ENCODE results near the gene C2CD2L. TPM values are rescaled to one million over a fixed set of nuclear protein-coding genes. Genes with fewer than 3 reads are reported as not detected.
"Not testable (repeated sequence)": the region's sequence is repeated elsewhere in the genome, so short reads cannot be mapped to it uniquely, and the experiment has no call there.

C2CD2L gene
- total RNA-seq, 1 donor from 2014 or later: 9.6 TPM

DNA sequence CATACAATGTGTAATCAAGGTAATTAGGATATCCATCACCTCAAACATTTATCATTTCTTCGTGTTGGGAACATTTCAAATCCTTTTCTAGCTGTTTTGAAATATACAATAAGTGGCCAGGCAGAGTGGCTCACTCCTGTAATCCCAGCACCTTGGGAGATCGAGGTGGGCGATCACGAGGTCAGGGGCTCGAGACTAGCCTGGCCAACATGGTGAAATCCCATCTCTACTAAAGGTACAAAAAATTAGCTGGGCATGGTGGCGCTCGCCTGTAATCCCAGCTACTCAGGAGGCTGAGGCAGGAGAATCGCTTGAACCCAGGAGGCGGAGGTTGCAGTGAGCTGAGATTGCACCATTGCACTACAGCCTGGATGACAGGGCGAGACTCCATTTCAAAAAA, 32.1 kb downstream of the C2CD2L start:
- DNase-seq; intact Hi-C loops (cut with DNase I); ATAC-seq (ENCODE audit: poor library complexity): not testable (repeated sequence)

DNA sequence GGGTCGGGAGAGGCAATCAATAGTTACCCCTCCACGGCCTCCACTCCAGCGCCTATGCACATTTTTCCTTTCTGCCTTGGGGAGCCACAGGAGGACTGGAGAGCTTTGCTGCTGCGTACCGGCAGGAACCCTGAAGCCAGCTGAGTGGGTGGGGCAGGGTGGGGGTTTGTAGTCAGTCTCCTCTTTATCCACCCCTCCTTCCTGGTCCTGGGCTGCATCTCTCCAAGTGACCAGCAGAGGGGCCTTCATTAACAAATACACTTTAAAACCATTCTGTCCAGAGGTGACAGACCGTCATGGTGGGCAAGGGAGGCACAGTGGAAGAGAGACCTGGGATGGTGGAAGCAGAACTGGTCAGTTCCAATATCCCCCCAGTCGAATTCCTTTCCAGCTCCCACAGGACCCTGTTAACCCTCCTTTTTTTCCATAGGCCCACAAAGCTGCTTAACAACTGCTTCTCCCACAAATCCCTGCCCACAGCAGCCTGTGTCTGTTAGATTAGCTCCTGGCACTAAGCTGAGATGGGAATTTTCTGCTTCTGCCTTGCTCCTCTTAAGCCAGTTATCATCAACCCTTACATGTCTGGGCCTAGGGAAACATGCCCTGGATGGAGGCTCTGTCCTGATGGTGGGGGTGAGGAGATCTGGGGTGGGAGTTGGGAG, 37.8 kb downstream of the C2CD2L start:
- DNase-seq (peak; percentile 66), ATAC-seq (ENCODE audit: poor library complexity) (peak; percentile 87)
- intact Hi-C loops (cut with DNase I): loop anchor here (5.0 to 10.0 kb wide), 2 partner anchors 52 to 180 kb away; no protein-coding TSS in a partner anchor

DNA sequence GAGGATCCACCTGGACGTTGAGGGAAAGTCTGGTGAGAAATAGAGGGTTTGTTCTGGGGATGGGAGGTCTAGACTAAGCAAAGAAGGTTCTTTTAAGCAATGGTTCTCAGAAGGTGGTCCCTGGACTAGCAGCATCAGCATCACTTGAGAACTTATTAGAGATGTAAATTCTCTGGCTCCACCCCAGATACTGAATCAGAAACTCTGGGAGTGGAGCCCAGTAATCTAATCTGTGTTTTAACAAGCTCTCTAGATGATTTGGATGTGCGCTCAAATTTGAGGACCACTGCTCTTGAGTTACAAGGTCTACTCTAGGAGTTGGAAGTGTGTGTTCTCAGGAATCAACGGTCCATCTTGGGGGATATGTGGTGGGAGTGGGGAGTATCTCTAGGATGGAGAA, 38.4 kb downstream of the C2CD2L start:
- ATAC-seq (ENCODE audit: poor library complexity) (no peak), DNase-seq (no peak)
- intact Hi-C loops (cut with DNase I): loop anchor here (5.0 to 10.0 kb wide), 2 partner anchors 52 to 179 kb away; no protein-coding TSS in a partner anchor

DNA sequence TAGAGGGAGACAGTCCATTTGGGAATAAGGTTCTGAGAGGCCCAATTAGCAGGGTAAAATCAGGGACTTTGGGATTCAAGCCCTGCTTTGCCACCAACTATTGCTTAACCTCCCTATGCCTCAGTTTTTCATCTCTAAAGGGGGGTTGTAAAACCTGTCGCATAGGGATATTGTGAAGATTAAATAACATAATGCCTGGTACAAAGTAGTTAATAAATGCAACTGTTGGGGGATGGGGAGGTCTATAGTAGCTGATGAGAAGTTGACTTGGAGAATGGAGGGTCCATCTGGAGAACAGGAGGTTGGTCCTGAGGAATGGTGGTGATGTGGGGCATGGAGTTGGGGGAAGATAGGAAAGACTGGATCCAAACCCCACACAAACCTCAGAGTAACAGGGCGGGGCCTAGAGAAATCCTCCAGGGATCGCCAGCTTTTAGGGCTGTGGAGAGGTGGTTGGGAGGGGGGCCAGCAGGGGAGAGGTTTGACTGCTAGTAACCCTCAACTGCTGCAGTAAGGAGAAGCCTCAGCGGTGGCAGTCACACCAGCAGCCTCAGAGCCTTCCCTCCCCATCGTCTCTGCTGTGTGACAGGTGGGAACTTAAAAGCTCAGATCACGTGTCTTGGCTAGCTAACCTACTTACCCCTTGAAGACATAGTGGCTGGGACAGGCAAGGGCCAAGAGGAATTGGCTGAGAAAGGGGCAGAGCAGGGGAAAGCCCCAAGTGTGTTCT, 40.6 kb downstream of the C2CD2L start:
- ATAC-seq (ENCODE audit: poor library complexity): no peak
- no peak for DNase-seq
- intact Hi-C loops (cut with DNase I): loop anchor here (5.0 to 10.0 kb wide), 2 partner anchors 50 to 177 kb away; no protein-coding TSS in a partner anchor

DNA sequence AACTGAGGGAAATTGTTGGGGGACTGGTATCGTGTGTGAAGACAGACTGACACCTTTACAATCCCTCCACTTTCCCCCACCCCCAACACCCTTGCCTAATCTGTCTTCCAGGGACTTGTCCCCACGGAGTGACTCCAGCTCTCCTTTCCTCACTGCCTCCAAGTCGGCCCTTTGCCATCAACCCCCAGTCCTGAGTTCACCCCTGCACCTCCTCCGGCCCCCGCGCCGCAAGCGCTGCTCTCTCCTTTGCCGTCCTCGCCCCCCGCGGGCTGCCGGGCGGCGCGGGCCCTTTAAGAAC, 41.5 kb downstream of the C2CD2L start:
- no peak for DNase-seq
- ATAC-seq (ENCODE audit: poor library complexity): no peak
- intact Hi-C loops (cut with DNase I): loop anchor here (5.0 to 10.0 kb wide), 2 partner anchors 49 to 176 kb away; no protein-coding TSS in a partner anchor

DNA sequence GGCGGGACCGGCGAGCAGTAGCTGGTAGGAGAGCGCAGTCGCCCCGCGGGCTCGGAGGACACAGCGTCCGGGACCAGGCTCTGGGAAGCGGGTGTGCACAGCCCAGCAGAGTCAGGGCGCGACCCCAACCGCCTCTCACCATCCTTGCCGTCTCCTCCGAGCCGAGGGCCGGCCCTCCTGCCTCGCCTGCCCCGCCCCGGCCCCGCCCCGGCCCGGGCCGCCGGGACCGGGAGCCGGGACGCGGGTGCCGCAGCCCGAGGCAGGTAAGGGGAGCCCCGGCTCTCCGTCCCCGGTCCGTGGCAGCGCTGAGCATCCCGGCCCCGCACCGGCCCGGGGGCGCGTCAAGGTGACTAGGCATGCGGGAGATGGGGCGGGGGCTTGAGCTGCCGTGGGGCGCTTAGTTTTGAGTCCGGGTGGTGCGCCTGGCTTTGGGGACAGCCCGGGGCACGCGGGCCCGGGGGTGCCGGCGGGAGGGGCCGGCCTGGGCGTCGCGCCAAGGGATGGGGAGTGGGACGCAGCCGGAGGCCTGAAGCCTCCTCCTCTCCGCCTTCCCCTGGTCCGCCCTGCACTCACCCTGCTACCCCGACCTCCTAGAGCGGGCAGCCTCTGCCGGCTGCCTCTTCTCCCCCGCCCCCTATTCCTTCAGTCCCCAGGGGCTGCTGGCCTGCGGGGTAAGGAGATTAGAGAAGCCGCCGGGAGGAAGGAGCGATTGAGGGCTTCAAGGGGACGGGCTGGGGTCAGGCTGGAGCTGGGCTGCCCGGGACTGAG, 42.1 kb downstream of the C2CD2L start, which contains the start of gene ABCG4:
Gene ABCG4, plus strand, starts transcription at position 35 of the 768 bp plus-strand sequence. CDS start 914 bp downstream, outside the sequence.
- ATAC-seq (ENCODE audit: poor library complexity) (peak; percentile 76), DNase-seq (peak; percentile 53)
- intact Hi-C loops (cut with DNase I): loop anchor here (5.0 to 10.0 kb wide), 2 partner anchors 48 to 176 kb away; no protein-coding TSS in a partner anchor

DNA sequence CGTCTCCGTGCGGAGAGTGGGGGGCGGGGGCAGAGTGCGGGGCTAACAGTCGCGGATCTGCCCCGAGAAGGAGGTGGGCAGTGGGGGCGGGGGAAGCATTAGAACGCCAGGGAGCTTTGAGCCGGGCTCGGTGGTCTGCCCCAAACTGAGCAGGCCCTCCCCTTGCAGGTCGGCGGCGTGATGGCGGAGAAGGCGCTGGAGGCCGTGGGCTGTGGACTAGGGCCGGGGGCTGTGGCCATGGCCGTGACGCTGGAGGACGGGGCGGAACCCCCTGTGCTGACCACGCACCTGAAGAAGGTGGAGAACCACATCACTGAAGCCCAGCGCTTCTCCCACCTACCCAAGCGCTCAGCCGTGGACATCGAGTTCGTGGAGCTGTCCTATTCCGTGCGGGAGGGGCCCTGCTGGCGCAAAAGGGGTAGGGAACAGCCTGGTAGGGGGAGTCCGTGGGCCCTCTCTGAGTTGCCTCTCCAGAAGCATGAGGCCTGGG, 42.7 kb downstream of the C2CD2L start:
- DNase-seq (no peak), ATAC-seq (ENCODE audit: poor library complexity) (no peak)
- intact Hi-C loops (cut with DNase I): loop anchor here (5.0 to 10.0 kb wide), 2 partner anchors 47 to 175 kb away; no protein-coding TSS in a partner anchor

DNA sequence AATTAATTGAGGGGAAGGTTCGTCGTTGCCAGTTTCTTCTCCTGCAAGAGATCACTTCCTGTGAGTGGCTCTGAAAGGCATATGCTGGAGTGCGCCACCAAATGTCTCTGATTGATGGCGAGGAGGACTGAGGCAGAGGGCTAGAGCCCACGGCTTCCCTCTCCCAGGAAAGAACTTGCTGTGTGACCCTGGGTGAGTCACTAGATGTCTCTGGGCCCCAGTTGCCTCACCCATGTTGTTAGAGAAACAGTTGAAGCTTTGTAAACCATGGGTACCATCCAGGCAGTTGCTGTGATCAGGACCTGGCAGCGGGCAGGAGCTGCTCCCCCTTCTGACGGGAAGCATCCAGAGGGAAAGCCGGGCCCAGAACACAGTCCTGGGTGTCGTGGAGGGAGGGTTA, 44.9 kb downstream of the C2CD2L start:
- ATAC-seq (ENCODE audit: poor library complexity) (no peak), DNase-seq (no peak)
- intact Hi-C loops (cut with DNase I): no loop called here

DNA sequence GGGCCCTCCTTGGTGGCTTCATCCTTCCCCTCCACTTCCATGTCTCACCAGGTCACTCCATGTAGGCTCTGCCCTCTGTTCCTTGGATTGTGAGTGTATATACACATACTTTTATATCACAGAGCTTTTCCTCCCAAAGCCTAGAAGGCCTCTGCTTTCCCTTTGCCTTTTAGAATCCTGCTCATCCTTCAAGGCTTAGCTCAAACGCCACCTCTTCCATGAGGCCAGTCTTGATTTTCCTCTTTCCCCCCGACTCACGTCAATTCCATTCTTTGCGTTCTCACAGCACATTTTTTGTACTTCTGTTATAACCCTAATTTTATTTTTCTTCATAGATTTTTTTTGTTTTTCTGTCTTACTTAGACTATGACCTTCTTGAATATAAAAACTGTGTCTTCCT, 45.5 kb downstream of the C2CD2L start:
- DNase-seq (no peak), ATAC-seq (ENCODE audit: poor library complexity) (no peak)
- intact Hi-C loops (cut with DNase I): no loop called here

DNA sequence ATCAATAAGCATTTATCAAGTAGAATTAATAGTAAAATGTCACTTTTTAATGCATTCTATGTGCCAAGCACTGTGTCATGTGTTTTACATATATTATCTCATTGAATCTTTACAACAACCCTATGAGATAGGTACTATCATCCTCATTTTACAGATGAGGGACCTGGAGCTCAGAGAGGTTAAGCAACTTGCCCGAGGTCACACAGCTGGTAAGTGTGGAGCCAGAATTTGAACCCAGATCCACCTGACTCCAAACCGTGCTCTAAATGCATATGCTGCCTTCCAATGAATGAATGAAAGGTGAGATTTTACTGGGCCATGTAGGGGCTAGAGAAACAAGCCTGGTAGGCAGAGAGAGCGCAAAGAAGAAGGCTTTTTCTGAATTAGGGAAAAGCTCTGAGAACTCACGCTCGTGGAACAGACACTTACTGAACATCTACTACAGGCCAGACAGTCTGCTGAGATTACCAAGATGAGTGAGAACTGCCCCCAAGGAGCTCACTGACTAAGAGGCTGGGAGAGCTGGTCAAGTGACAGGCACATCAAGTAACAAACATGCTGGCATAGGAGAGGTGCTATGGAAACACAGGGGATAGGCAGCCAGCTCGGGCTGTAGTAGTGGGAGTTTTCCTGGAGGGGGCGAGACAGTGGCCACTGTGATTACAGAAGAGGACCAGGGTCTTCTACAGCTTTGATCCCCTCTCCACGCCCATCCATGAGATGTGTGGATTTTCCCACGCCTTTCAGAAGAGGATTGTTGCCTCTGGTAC, 46.1 kb downstream of the C2CD2L start:
- ATAC-seq (ENCODE audit: poor library complexity) (no peak), DNase-seq (no peak)
- intact Hi-C loops (cut with DNase I): no loop called here

DNA sequence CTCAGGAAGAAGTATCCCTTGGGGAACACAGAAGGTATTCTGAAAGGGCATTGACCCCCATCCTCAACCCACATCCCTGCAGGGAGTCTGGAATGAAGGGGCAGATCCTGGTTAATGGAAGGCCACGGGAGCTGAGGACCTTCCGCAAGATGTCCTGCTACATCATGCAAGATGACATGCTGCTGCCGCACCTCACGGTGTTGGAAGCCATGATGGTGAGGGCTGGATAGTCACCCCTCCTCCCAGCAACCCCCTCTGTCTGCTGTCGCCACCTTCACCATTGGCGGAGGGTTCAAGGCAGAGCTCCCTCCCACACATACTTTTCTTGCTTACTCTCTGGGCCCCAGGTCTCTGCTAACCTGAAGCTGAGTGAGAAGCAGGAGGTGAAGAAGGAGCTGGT, 47.0 kb downstream of the C2CD2L start:
- no peak for ATAC-seq (ENCODE audit: poor library complexity)
- DNase-seq: no peak
- intact Hi-C loops (cut with DNase I): no loop called here

DNA sequence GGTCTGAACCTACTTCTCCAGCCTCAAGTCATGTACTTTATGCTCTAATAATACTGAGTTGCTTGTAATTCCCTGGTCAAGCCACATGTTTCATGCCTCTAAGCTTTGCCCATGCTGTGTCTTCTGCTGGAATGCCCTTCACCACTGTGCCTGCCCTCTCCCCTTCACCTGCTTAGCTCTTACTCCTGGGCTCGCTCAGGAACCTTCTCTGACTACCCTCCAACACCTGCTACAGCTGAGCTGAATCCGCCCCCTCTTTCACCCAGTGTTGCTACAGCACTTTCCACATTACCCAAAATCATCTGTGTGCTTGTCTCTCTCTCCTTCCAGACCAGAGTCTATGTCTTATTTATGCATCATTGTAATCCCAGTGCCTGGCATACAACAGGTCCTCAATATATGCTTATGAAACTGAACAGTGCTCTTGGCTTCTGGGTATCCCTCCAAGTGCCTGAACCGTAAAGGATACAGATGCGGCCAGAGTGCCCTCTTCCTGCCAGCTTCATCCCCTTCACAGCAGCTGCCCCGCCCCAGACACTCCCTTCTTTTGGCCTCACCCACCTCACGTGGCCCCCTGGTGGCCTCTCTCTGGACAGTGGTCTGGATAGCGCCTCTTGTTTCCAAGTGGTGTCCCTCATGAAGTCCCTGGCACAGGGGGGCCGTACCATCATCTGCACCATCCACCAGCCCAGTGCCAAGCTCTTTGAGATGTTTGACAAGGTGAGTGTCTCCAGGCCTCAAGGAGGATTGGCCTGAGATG, 48.8 kb downstream of the C2CD2L start:
- peak; percentile 31 for ATAC-seq (ENCODE audit: poor library complexity)
- DNase-seq: no peak

DNA sequence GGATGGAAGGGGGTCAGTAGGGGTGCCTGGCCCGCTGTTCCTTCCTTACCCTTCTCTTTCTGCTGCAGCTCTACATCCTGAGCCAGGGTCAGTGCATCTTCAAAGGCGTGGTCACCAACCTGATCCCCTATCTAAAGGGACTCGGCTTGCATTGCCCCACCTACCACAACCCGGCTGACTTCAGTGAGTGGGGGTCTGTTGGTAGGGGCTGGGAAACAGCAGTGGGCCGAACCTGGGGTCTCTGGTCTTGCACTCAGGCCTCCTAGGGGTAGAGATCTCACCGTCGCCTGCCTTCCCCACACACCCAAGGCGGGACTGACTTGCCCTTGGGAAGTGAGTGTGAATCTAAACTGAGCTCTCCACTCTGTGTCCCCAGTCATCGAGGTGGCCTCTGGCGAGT, 49.4 kb downstream of the C2CD2L start:
- intact Hi-C loops (cut with DNase I): no loop called here
- DNase-seq: no peak
- ATAC-seq (ENCODE audit: poor library complexity): no peak

More for the DNA sequence above, 48.8 kb downstream of the C2CD2L start:
- intact Hi-C loops (cut with DNase I): no loop called here

DNA sequence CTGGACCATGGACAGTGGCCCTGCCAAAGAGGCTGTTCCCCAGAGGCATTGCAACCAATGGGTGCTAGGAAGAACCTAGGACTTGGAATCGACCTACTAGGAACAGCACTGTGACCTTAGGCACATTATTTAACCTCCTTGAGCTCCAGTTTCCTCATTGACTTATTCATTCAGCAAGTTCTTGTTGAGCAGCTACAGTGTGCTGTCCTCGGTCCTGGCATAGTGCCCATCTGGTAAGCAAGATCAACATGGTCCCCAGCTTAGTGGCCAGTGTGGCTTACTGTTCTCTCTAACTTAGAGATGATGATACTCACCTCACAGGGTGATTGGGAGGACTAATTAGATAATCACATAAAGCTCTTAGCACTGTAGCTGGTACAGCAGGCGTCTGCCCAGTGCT, 49.9 kb downstream of the C2CD2L start:
- ATAC-seq (ENCODE audit: poor library complexity) (no peak), DNase-seq (no peak)
- intact Hi-C loops (cut with DNase I): no loop called here

DNA sequence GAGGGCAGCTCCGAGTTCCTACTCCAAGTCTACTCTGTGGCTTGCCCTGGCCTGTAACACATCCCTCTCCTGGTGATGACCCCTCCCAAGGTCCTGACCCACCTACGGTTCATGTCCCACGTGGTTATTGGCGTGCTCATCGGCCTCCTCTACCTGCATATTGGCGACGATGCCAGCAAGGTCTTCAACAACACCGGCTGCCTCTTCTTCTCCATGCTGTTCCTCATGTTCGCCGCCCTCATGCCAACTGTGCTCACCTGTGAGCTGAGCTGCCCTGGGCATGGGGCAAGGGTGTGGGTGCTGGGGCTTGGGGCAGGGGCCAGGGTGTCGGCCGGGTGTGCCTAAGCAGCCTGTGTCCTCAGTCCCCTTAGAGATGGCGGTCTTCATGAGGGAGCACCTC, 51.3 kb downstream of the C2CD2L start:
- no peak for ATAC-seq (ENCODE audit: poor library complexity)
- DNase-seq: no peak
- intact Hi-C loops (cut with DNase I): no loop called here

DNA sequence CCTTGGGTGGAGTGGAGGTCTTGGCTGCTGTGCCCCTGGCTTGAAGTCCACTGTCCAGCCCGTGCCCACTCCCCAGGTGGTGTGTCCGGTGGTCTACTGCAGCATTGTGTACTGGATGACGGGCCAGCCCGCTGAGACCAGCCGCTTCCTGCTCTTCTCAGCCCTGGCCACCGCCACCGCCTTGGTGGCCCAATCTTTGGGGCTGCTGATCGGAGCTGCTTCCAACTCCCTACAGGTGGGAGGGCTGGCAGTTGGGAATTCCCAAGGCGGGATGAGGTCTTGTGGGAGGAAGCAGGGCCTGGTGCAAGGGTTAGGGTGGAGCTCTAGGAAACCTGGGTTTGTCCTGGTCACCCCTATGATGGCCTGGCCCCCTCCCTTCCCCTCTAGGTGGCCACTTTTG, 53.0 kb downstream of the C2CD2L start:
- ATAC-seq (ENCODE audit: poor library complexity) (no peak), DNase-seq (no peak)
- intact Hi-C loops (cut with DNase I): no loop called here

DNA sequence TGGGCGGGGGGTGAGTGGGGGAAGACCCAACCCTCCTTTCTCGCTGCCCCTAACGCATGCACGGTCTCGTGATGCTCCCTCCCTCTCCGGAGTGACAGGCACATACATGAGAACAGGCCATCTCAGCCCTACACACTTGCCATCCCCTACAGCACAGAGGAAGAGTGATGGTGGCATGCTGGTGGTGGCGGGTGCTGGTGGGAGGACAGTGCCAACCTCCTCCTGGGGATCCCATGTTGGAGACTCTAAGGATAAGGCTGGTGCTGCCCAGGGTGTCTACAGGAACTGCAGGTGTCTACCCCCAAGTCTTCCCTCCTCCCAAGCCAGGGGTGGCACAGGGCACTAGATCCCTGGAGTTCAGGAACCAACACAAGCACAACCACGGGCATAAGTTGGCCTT, 54.7 kb downstream of the C2CD2L start:
- intact Hi-C loops (cut with DNase I): no loop called here
- no peak for ATAC-seq (ENCODE audit: poor library complexity)
- no peak for DNase-seq
